ENCODE data around the gene BABAM2.

The BABAM2 gene

GRCh38 chr2:28280619-28281018 is 390.1 kb downstream of the BABAM2 start:
- DNase-seq (ENCODE audit: low read depth in 2 of 2): no peak

- DNase-seq (ENCODE audit: low read depth in 2 of 2): no peak
These were observed 391.2 kb downstream of the BABAM2 start for GRCh38 chr2:28281739-28282138.

GRCh38 chr2:28282248-28282647 is 391.7 kb downstream of the BABAM2 start:
- no peak for DNase-seq (ENCODE audit: low read depth in 2 of 2)

GRCh38 chr2:28282861-28283646 is 392.5 kb downstream of the BABAM2 start:
- no peak for DNase-seq (ENCODE audit: low read depth in 2 of 2)

GRCh38 chr2:28283861-28284260 is 393.3 kb downstream of the BABAM2 start:
- no peak for DNase-seq (ENCODE audit: low read depth in 2 of 2)

GRCh38 chr2:28286678-28287077 is 396.1 kb downstream of the BABAM2 start:
- no peak for DNase-seq (ENCODE audit: low read depth in 2 of 2)

- no peak for DNase-seq (ENCODE audit: low read depth in 2 of 2)
These were observed 396.9 kb downstream of the BABAM2 start for GRCh38 chr2:28287256-28287915.

- DNase-seq (ENCODE audit: low read depth in 2 of 2): no peak
These were observed 398.1 kb downstream of the BABAM2 start for GRCh38 chr2:28288620-28289019.

GRCh38 chr2:28291811-28292440 is 401.4 kb downstream of the BABAM2 start:
- DNase-seq (ENCODE audit: low read depth in 2 of 2): no peak

- no peak for DNase-seq (ENCODE audit: low read depth in 2 of 2)
These were observed 402.0 kb downstream of the BABAM2 start for GRCh38 chr2:28292491-28292890.

- DNase-seq (ENCODE audit: low read depth in 2 of 2): no peak
These were observed 402.9 kb downstream of the BABAM2 start for GRCh38 chr2:28293416-28293815.

GRCh38 chr2:28294451-28294850 is 403.9 kb downstream of the BABAM2 start:
- no peak for DNase-seq (ENCODE audit: low read depth in 2 of 2)

- DNase-seq (ENCODE audit: low read depth in 2 of 2): no peak
These were observed 405.7 kb downstream of the BABAM2 start for GRCh38 chr2:28296243-28296642.

- DNase-seq (ENCODE audit: low read depth in 2 of 2): no peak
These were observed 406.4 kb downstream of the BABAM2 start for GRCh38 chr2:28296904-28297303.

GRCh38 chr2:28297531-28297930 is 407.0 kb downstream of the BABAM2 start:
- DNase-seq (ENCODE audit: low read depth in 2 of 2): no peak

GRCh38 chr2:28298406-28298805 is 407.9 kb downstream of the BABAM2 start:
- no peak for DNase-seq (ENCODE audit: low read depth in 2 of 2)

GRCh38 chr2:28300485-28301341 is 410.2 kb downstream of the BABAM2 start:
- no peak for DNase-seq (ENCODE audit: low read depth in 2 of 2)

- DNase-seq (ENCODE audit: low read depth in 2 of 2): no peak
These were observed 414.7 kb downstream of the BABAM2 start for GRCh38 chr2:28305202-28305601.

- no peak for DNase-seq (ENCODE audit: low read depth in 2 of 2)
These were observed 419.6 kb downstream of the BABAM2 start for GRCh38 chr2:28310107-28310506.

- DNase-seq (ENCODE audit: low read depth in 2 of 2): no peak
These were observed 421.2 kb downstream of the BABAM2 start for GRCh38 chr2:28311660-28312249.

Measured in stimulated activated CD4-positive, alpha-beta T cell treated with anti-CD3 and anti-CD28 coated beads, Interleukin-1b, Interleukin-23, amount 100 ng/mL, for 1 hour (primary cell).